Ovary (tissue), 9 donors: ENCODE measurements around the gene FOXE1. TPM values are rescaled to one million over a fixed set of nuclear protein-coding genes. Genes with fewer than 3 reads are reported as not detected.

Experiments
- DNase-seq, 5 donors: peaks; one replicate each; pipeline ENCODE4 v3.0.0-alpha.2; 2019 to 2020
- H3K27ac ChIP-seq, 2 donors: fragments of 200-600 bp; one replicate each; pipeline versions ENCODE4 v1.5.1 to v1.8.0; 2019 to 2022
- H3K27me3 ChIP-seq: fragments of 200-600 bp; one replicate; pipeline ENCODE4 v1.8.0; 2022
- H3K36me3 ChIP-seq: fragments of 200-600 bp; sonication (generic); one replicate; pipeline ENCODE4 v1.5.1; 2019
- H3K4me1 ChIP-seq: one replicate; pipeline ENCODE4 v1.8.1; 2013; ENCODE audit warnings: mild to moderate bottlenecking, moderate library complexity; ENCODE audit not compliant: insufficient read depth
- H3K4me3 ChIP-seq: fragments of 200-600 bp; sonication (generic); one replicate; pipeline ENCODE4 v1.5.1; 2017
- H3K9me3 ChIP-seq, 2 donors: fragments of 200-600 bp in 1 of 2; sonication (generic) in 1 of 2; one replicate each; pipeline versions ENCODE4 v1.5.1 to v1.8.1; 2013 to 2019; ENCODE audit warnings: mild to moderate bottlenecking in 1 of 2, moderate library complexity in 1 of 2
- CTCF ChIP-seq, 3 donors: fragments of 450-650 bp in 2 of 3; fragments of 200-600 bp in 1 of 3; IDR thresholded peaks; one replicate each; pipeline versions ENCODE4 v1.5.1 to v1.8.0; 2016 to 2022; ENCODE audit warnings: antibody characterized with exemption in 3 of 3, mild to moderate bottlenecking in 1 of 3
- EP300 ChIP-seq: sonication (generic); formaldehyde crosslinking; IDR thresholded peaks from one replicate; pipeline ENCODE4 v1.6.1; 2017; ENCODE audit warnings: antibody characterized with exemption
- POLR2A ChIP-seq: fragments of 450-650 bp; IDR thresholded peaks from one replicate; pipeline ENCODE4 v1.6.1; 2017; ENCODE audit warnings: antibody characterized with exemption, mild to moderate bottlenecking, moderate library complexity
- WGBS, 3 donors: extraction: QIAGEN DNeasy Blood & Tissue Kit in 1 of 3; methylation state at CpG; one replicate each; pipeline versions ENCODE4 v1.1.5 to v1.1.7; 2013 to 2017; 5-methylcytosine and 5-hydroxymethylcytosine counted together
- intact Hi-C, 4 donors: fragments of 100-400 bp; cut with DNase I; formaldehyde crosslinking; loops; one replicate each; pipeline versions ENCODE4 v1.11.0 to v1.15.1; 2022 to 2023
- polyA plus RNA-seq, 2 donors: library from polyadenylated mRNA; stranded (reverse); fragments of 200-250 nt in 1 of 2; fragments of 350-450 nt in 1 of 2; fragmentation: Illumina TruSeq in 1 of 2; extraction: RNeasy Lipid Tissue Mini Kit (QIAGEN cat#74804) in 1 of 2; gene quantifications; one replicate each; pipeline ENCODE4 v1.2.3, GENCODE V29; 2013 to 2014
- total RNA-seq, 7 donors: library from RNA; depleted of rRNA in 2 of 7; stranded (reverse); fragments of >200 nt in 2 of 7; fragmentation: NEBNext Ultra II Directional in 3 of 7; extraction: Animal tissue kit (Norgen Biotek cat#: 25700) in 3 of 7; gene quantifications; one replicate each; pipeline versions ENCODE4 v1.1.0 to v1.2.4, GENCODE V29; 2016 to 2023
- donor health status: DM: no; HTN: no; CAD: no; lungs with moderate emphysema.
- donor health status: DM: no; HTN: no; CAD: no.
- donor health status: Bipolar disorder and iron deficiency.
- donor health status: DM: yes; HTN: yes; CAD: no.
- donor health status: DM: no; HTN: no; CAD: no.
- donor health status: DM: yes; HTN: yes; CAD: no.

FOXE1 gene
- total and polyA plus RNA-seq, 9 donors: not detected

- no peaks in the 10 kb centered on the region for H3K9me3 ChIP-seq
- H3K27ac ChIP-seq: no peak overlapping the region
- TF ChIP-seq EP300: no peak
- H3K4me3 ChIP-seq: no peak overlapping the region
- H3K27me3 ChIP-seq: no peaks in the 10 kb centered on the region
- intact Hi-C loops: loop anchor here in 1 of 4 donors (10.0 kb wide), 1 partner anchor 139 kb away; no protein-coding TSS in a partner anchor
- WGBS, 3 donors: 71 to 78% (median 78%) methylated on average over 6 of the region's 6 CpGs
- no peak for DNase-seq
- no peaks in the 10 kb centered on the region for H3K36me3 ChIP-seq
- H3K4me1 ChIP-seq: no peaks in the 10 kb centered on the region
These were observed 20.9 kb downstream of the FOXE1 start for GRCh38 chr9:97873882-97874281.

DNA sequence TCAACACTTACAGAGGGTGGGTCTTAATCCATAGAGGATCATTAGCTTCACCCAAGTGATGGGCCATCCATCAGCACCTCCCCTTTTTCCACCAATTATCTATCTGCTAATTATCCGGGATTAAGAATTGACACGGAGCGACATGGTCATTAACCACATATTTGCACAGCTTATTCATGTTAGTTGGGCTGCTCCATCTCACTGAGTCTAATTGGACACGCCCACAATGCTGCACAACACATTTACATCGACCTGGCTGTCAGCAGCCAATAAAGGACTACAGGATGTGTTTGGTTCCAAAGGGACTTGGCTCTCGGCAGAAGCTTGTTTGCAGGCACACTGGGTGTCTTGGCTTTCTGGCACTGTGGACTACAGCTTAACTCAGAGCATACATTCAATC lies 21.6 kb downstream of the FOXE1 start:
- no peak for DNase-seq
- intact Hi-C loops: loop anchor here in 1 of 4 donors (10.0 kb wide), 1 partner anchor 140 kb away; no protein-coding TSS in a partner anchor
- Histone ChIP-seq H3K4me3 (no peak overlapping the region), H3K4me1 (no peaks in the 10 kb centered on the region), H3K27ac (no peak overlapping the region), H3K36me3 (no peaks in the 10 kb centered on the region), H3K27me3 (no peaks in the 10 kb centered on the region), H3K9me3 (no peaks in the 10 kb centered on the region)
- TF ChIP-seq CTCF (IDR thresholded peaks at IDR 0.05) (no peak), POLR2A (no peak), EP300 (no peak)
- WGBS, 3 donors: 69 to 74% (median 70%) methylated on average over 6 of the region's 6 CpGs

- DNase-seq: no peak
- no peak for TF ChIP-seq EP300
- no peak for TF ChIP-seq CTCF (IDR thresholded peaks at IDR 0.05)
- TF ChIP-seq POLR2A: no peak
- Histone ChIP-seq H3K9me3 (no peaks in the 10 kb centered on the region), H3K4me1 (no peaks in the 10 kb centered on the region), H3K27ac (no peak overlapping the region), H3K4me3 (no peak overlapping the region), H3K27me3 (no peaks in the 10 kb centered on the region), H3K36me3 (no peaks in the 10 kb centered on the region)
- intact Hi-C loops: loop anchor here in 1 of 4 donors (10.0 kb wide), 1 partner anchor 140 kb away; no protein-coding TSS in a partner anchor
- 80 to 81% (median 81%) methylated on average over 5 of the region's 5 CpGs for WGBS, 3 donors
These were observed 22.1 kb downstream of the FOXE1 start for GRCh38 chr9:97875111-97875510.

- Histone ChIP-seq H3K27ac (no peak overlapping the region), H3K9me3 (no peaks in the 10 kb centered on the region), H3K27me3 (no peaks in the 10 kb centered on the region), H3K4me1 (no peaks in the 10 kb centered on the region), H3K36me3 (no peaks in the 10 kb centered on the region), H3K4me3 (no peak overlapping the region)
- intact Hi-C loops: loop anchor here in 1 of 4 donors (10.0 kb wide), 1 partner anchor 141 kb away; no protein-coding TSS in a partner anchor
- no peak for DNase-seq
- TF ChIP-seq CTCF (IDR thresholded peaks at IDR 0.05): no peak
- no peak for TF ChIP-seq POLR2A
- no peak for TF ChIP-seq EP300
- WGBS, 3 donors: 84 to 91% (median 85%) methylated on average over 3 of the region's 3 CpGs
These were observed 23.0 kb downstream of the FOXE1 start for GRCh38 chr9:97876061-97876460.

DNA sequence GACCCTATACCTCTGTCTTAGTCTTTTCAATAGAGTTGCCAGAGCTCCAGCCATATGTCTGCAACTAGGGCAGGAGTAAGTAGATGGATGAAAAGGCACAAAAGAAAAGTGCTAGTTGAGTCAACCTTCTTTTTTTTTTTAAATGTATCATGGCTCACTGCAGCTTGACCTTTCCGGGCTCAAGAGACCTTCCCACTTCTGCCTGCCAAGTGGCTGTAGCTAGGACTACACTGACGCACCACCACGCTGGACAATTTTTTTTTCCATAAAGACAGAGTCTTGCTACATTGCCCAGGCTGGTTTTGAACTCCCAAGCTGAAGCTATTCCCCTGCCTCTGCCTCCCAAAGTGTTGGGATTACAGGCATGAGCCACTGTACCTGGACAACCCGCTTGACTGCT lies 27.3 kb downstream of the FOXE1 start:
- Histone ChIP-seq H3K27ac (no peak overlapping the region), H3K4me3 (no peak overlapping the region), H3K4me1 (no peaks in the 10 kb centered on the region), H3K9me3 (no peaks in the 10 kb centered on the region), H3K27me3 (no peaks in the 10 kb centered on the region), H3K36me3 (no peaks in the 10 kb centered on the region)
- no peak for DNase-seq
- intact Hi-C loops: no loop called here
- TF ChIP-seq EP300: no peak
- no peak for TF ChIP-seq POLR2A
- TF ChIP-seq CTCF (IDR thresholded peaks at IDR 0.05): no peak
- 64 to 72% (median 66%) methylated on average over 4 of the region's 4 CpGs for WGBS, 3 donors
